NCI-H1930 (cell line): ENCODE data around the gene NOL7.

Experiments used
- DNase-seq, 2 experiments: peaks; one replicate each; lab custom pipeline; 2025; lab: John Stamatoyannopoulos, UW

NOL7 gene

GRCh38 chr6:13614926-13615791, at the start of gene NOL7:
TSS of gene NOL7 (plus strand) at chr6:13615335. CDS start at chr6:13615359, 24 bp downstream.
- peak; percentile 94 to 97 for DNase-seq

- no peak for DNase-seq
Observed at GRCh38 chr6:13565921-13566320, 49.2 kb upstream of the NOL7 start.

GRCh38 chr6:13566500-13566899, 48.6 kb upstream of the NOL7 start:
- DNase-seq: no peak

- DNase-seq: no peak
Observed at GRCh38 chr6:13568970-13569369, 46.2 kb upstream of the NOL7 start.

- DNase-seq: no peak
Observed at GRCh38 chr6:13572240-13572639, 42.9 kb upstream of the NOL7 start.

- DNase-seq: no peak
Observed at GRCh38 chr6:13572951-13573654, 42.0 kb upstream of the NOL7 start.

- DNase-seq: peak in 1 of 2 experiments; percentile 34
Observed at GRCh38 chr6:13573669-13574110, 41.4 kb upstream of the NOL7 start.

GRCh38 chr6:13574149-13574570, 41.0 kb upstream of the NOL7 start:
- peak; percentile 90 to 91 for DNase-seq

GRCh38 chr6:13574571-13575376, 40.4 kb upstream of the NOL7 start, which contains the start of gene SIRT5:
TSS of gene SIRT5 (plus strand) at chr6:13574601. CDS start at chr6:13584111, 9,510 bp downstream.
- peak; percentile 78 to 86 for DNase-seq

GRCh38 chr6:13575377-13575775, 39.8 kb upstream of the NOL7 start:
- no peak for DNase-seq

- no peak for DNase-seq
Observed at GRCh38 chr6:13576017-13576416, 39.1 kb upstream of the NOL7 start.

GRCh38 chr6:13577926-13578325, 37.2 kb upstream of the NOL7 start:
- no peak for DNase-seq

- DNase-seq: no peak
Observed at GRCh38 chr6:13579911-13580310, 35.2 kb upstream of the NOL7 start.

- DNase-seq: no peak
Observed at GRCh38 chr6:13581700-13582229, 33.4 kb upstream of the NOL7 start.

- no peak for DNase-seq
Observed at GRCh38 chr6:13586603-13587542, 28.3 kb upstream of the NOL7 start.

GRCh38 chr6:13589801-13590200, 25.3 kb upstream of the NOL7 start:
- DNase-seq: no peak

- no peak for DNase-seq
Observed at GRCh38 chr6:13590574-13591153, 24.5 kb upstream of the NOL7 start.

GRCh38 chr6:13591205-13591921, 23.8 kb upstream of the NOL7 start:
- no peak for DNase-seq

GRCh38 chr6:13593103-13593502, 22.0 kb upstream of the NOL7 start:
- no peak for DNase-seq

- no peak for DNase-seq
Observed at GRCh38 chr6:13593720-13594119, 21.4 kb upstream of the NOL7 start.
